ENCODE measurements around the gene RELN.

DNA sequence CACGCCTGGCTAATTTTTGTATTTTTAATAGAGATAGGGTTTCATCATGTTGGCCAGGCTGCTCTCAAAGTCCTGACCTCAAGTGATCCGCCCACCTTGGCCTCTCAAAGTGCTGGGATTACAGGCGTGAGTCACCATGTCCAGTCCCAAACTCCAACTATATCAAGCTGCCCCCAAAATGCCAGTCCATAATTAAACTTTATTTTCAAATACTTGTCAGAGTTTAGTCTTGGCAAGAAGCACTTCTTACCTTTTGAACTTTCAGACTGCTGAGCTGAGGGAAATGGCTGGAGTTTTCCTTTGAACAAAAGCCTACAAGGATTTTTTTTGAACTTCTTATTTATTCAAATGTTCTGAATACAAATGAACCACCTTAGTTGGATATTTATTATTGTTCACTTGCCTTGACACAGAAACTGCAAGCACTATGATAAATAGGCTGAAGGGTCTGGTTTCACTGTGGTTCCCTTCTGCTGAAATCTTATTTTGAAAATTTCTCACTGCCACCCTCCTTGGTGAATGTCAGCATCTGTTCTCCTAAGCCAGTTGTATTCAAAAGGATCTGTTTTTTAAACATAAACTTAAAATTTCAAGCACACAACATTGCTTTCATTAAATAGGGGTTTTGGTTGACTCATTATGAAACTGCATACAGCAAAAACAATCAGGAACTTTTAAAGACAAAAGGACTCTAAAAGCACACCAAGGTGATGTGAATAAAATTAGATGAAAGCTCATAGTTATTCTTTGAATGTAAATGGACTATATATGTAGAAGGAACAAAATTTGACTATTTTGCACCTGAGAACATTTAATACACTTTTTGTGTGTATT, 441.8 kb downstream of the RELN start:
- TF ChIP-seq FOXK2 (IDR thresholded peaks at IDR 0.05) (no peak), TARDBP (IDR thresholded peaks at IDR 0.05) (no peak), NFRKB (IDR thresholded peaks at IDR 0.05) (no peak), ELF4 (IDR thresholded peaks at IDR 0.05) (no peak), ZNF384 (IDR thresholded peaks at IDR 0.05) (no peak), FOXA1 (IDR thresholded peaks at IDR 0.05) (no peak), SUZ12 (IDR thresholded peaks at IDR 0.05) (no peak), FOXM1 (IDR thresholded peaks at IDR 0.05; ENCODE audit: borderline replicate concordance) (no peak), BHLHE40 (IDR thresholded peaks at IDR 0.05; ENCODE audit: borderline replicate concordance) (no peak)

Measured in HEK293T (cell line).